Central memory CD8-positive, alpha-beta T cell (primary cell): Measurements from ENCODE around the gene USH1C.

ENCODE experiments used
- ATAC-seq: fragments of 150-1000 bp; cut with Tn5 transposase; replicated peaks from 2 replicates; pipeline ENCODE4 v1.10.0; 2022; ENCODE audit warnings: mild to moderate bottlenecking, moderate FRiP score, moderate number of reproducible peaks; ENCODE audit not compliant: poor library complexity, severe bottlenecking; ENCODE audit errors: extremely low read depth
- DNase-seq, 2 donors: peaks; one replicate each; pipeline ENCODE4 v3.0.0; 2021; ENCODE audit warnings: low spot score in 2 of 2
- H3K27ac Mint-ChIP-seq: one replicate; pipeline ENCODE4 v1.8.0; 2022; ENCODE audit warnings: low read depth, mild to moderate bottlenecking, moderate library complexity, mixed read lengths
- H3K27me3 Mint-ChIP-seq: one replicate; pipeline ENCODE4 v1.8.0; 2022; ENCODE audit warnings: mixed read lengths
- H3K36me3 Mint-ChIP-seq: one replicate; pipeline ENCODE4 v1.8.0; 2022; ENCODE audit warnings: mild to moderate bottlenecking, moderate library complexity, mixed read lengths; ENCODE audit not compliant: insufficient read depth
- H3K4me1 Mint-ChIP-seq: one replicate; pipeline ENCODE4 v1.8.0; 2022; ENCODE audit warnings: mixed read lengths
- H3K4me3 Mint-ChIP-seq: one replicate; pipeline ENCODE4 v1.8.0; 2022; ENCODE audit warnings: mild to moderate bottlenecking, moderate library complexity, mixed read lengths
- H3K9me3 Mint-ChIP-seq: one replicate; pipeline ENCODE4 v1.8.0; 2022; ENCODE audit warnings: mixed read lengths

Gene USH1C

DNA sequence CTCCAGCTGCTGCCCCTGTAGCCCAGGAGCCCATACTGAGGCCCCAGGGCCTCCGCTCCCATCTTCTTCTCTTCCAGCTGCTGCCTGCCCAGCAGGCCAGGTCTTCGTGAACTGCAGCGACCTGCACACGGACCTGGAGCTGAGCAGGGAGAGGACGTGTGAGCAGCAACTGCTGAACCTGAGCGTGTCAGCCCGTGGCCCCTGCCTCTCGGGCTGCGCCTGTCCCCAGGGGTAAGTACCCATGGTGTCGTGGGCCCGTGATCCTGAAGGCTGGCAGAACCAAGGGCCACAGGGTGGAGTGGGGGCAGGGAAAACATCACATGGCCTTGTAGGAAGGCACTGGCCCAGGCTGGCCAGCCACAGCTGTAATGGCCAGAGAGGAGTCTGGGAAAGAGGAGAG, 34.1 kb upstream of the USH1C start:
- Mint-ChIP-seq H3K27ac (no peak overlapping the region), H3K9me3 (no peaks in the 10 kb centered on the region)
- ATAC-seq = no peak

DNA sequence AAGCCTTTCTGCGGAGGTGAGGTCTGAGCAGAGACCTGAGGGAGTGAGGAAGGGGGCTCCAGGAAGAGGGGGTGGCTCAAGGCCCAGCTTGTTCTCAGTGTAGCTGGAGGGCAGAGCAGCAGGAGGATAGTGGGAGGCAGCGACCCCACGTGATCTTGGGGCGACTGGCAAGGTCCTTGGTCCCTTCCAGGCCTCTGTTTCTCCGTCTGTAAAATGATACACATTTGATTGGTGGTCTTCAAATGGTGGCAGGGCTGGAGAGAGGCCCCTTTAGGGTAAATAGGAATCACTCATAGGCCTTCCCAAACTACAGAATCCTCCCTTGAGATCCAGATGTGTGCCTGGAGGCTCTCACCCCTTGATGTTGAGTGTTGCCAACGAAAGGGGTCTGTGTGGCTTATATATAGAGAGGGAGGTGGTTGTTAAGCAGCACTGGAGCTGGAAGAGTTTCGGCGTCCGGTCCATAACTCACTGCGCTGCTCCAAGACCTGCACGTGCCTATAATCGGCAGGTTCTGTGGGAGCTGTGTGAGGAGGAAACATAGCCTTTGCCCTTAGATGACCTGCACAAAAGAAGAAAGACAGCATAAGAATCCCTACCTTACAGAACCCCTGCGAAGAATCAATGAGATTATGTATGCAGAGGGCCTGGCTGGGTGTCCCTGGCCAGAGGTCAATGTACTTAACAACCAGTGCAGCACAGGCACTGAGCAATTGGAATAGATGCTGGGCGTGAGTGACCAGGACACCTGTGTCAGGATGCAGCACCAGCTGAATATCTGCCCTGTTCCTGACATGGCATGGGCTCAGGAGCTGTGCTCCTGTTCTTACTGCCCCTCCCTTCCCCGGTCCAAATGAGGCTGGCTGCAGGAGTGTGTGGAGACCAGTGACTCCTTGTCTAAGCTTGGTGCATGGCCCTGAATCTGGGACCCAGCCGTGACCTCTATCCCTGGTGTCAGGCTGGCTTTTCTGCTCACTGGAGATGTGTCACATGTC, 31.5 kb upstream of the USH1C start:
- Mint-ChIP-seq H3K4me1 (no peaks in the 10 kb centered on the region), H3K36me3 (no peaks in the 10 kb centered on the region), H3K4me3 (no peak overlapping the region), H3K27me3 (peaks cover 47% of the 10 kb centered on the region), H3K27ac (no peak overlapping the region), H3K9me3 (no peaks in the 10 kb centered on the region)
- ATAC-seq (no peak), DNase-seq (no peak)

More for the DNA sequence above, 34.1 kb upstream of the USH1C start:
- Mint-ChIP-seq H3K27me3 (peaks cover 41% of the 10 kb centered on the region), H3K4me3 (no peak overlapping the region), H3K4me1 (no peaks in the 10 kb centered on the region), H3K36me3 (no peaks in the 10 kb centered on the region)
- DNase-seq = no peak

DNA sequence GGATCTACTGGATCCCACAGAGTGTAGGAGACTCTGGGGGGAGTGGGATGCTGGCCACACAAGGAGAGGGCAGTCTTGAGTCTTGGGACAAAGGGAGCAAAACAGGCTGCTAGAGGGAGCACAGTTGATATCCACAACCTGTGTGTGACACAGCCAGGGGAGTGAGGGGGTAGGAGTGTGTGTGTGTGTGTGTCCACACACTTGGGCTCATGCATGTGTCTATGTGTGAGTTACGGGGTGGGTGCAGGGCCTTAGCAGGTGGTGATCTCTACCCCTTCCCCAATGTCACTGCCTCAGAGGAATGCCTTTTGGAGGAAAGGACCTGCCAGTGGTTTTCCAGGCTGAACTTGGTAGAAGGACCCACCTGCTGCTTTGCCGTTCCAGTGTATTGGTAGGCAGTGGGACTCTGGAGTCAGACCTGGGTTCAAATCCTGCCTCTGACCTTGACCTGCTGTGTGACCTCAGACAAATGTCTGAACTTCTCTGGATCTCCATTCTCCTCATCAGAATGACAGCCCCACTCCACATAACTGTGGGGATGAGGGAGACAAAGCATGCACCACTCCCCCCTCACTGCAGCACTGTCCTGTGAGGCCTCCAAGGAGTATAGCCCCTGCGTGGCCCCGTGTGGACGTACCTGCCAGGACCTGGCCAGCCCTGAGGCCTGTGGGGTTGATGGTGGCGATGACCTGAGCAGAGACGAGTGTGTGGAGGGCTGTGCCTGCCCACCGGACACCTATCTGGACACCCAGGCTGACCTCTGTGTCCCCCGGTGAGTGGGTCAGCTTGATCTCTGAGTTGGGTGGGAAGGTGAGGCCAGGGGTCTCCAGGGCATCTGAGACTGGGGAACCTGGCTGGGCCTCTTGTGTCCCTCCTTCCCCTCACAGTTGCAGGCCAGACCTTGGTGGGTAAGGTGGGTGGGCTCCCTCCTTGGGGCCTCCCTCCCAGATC, 30.2 kb upstream of the USH1C start:
- Mint-ChIP-seq H3K36me3 (no peaks in the 10 kb centered on the region), H3K4me3 (no peak overlapping the region), H3K4me1 (no peaks in the 10 kb centered on the region), H3K27me3 (peaks cover 47% of the 10 kb centered on the region), H3K27ac (no peak overlapping the region), H3K9me3 (no peaks in the 10 kb centered on the region)
- ATAC-seq (no peak), DNase-seq (no peak)

DNA sequence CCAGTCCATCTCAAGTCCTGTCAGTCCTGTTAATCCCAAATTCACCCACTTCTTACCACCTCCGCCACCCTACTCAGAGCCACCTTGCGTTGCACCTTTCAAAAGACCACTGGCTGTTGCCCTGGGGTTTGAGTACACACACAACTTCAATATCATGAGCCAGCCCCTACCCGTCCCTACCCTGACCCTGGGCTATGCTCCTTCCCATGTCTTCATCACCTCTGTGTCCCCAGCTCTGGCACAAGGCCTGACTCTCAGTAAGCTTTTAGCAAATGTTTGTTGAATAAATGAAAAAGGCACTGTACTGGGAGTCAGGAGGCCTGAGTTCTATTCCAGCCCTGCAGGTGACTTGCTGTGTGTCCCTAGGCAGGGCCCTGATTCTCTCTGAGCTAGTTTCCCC, 29.3 kb upstream of the USH1C start:
- Mint-ChIP-seq H3K27ac (no peak overlapping the region), H3K27me3 (peaks cover 45% of the 10 kb centered on the region), H3K36me3 (no peaks in the 10 kb centered on the region), H3K4me3 (no peak overlapping the region), H3K4me1 (no peaks in the 10 kb centered on the region), H3K9me3 (no peaks in the 10 kb centered on the region)
- no peak for ATAC-seq
- no peak for DNase-seq

DNA sequence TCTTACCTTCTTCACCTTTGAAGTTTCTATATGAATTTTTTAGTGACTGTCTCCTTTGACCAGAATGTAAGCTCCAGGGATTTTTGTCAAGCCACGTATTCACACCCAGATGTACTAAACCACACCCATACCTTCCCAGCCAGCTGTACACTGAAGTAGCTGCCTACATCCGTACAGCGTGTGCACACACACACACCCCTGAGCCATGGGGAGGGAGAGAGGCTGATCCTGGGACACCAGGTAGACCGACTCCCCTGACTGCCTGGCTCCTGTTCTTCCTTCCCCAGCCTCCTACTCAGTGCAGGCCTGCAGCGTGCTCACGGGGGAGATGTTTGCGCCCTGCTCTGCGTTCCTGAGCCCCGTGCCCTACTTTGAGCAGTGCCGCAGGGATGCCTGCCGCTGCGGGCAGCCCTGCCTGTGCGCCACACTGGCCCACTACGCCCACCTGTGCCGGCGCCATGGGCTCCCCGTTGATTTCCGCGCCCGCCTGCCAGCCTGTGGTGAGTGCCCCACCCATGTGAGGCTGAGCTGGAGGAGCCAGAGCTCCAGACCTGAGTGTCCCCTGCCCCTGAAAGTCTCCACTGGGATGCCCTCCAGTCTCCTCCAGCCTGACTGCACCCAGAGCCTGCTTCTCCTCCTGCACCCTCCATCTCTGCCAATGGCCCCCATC, 28.7 kb upstream of the USH1C start:
- Mint-ChIP-seq H3K9me3 (no peaks in the 10 kb centered on the region), H3K27ac (no peak overlapping the region), H3K4me1 (no peaks in the 10 kb centered on the region), H3K27me3 (peaks cover 39% of the 10 kb centered on the region), H3K36me3 (no peaks in the 10 kb centered on the region), H3K4me3 (no peak overlapping the region)
- ATAC-seq = no peak
- no peak for DNase-seq

DNA sequence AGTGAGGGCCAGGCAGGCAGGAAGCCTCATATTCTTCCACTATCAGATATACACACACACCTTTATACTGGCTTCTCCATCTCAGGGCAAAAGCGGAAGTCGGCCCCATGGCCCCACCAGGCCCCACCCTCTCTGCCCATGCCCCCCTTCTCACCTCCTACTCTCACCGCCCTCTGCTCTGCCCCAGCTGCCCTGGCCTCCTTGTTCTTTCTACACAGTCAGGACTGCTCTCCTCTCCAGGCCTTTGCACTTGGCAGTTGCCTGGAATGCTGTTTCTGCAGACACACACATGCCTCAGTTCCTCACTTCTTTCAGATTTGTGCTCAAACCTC, 28.1 kb upstream of the USH1C start:
- Mint-ChIP-seq H3K36me3 (no peaks in the 10 kb centered on the region), H3K4me3 (no peak overlapping the region), H3K9me3 (no peaks in the 10 kb centered on the region), H3K27ac (no peak overlapping the region), H3K27me3 (peaks cover 33% of the 10 kb centered on the region), H3K4me1 (no peaks in the 10 kb centered on the region)
- ATAC-seq (no peak), DNase-seq (no peak)

DNA sequence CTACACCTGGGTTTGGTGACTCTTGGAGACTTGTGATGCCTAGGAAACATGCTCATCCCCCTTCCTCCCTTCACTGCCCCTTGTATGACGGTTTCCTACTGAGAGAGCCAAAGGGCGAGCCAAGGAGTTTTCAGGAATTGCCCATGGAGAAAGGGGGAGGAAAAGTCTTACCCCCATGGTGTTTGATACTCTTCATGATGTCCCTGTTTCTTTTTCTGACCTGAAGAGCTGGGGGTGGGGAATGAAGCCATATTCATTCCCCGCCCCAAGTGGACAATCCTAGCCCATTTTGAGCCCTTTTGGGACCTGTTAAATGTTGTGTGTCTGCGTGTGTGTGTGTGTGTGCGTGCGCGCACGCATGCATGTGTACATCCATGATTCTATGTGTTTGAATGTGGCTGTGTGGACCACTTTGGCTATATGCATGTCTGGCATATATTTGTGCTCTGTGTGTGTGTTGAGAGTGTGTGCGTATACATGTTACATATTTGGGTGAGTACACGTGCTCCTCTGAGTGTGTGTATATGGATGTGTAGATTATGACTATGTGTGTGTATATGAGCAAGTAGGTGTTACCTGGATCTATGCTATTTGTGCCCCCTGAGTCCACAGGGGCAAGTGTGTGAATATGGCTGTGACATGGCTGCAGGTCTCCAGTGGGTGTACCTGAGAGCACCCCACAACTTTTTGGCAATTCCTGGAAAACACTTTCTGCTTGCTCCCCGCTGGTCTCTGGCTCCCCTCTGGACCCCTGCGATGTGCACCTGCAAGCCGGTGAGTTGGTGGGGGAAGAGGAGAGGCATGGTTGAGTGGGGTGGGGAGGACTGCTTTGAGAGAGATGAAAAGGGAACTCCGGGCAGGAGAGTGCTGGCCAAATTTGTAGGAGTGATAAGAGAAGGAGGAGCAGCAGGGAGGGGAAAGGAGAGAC, 27.5 kb upstream of the USH1C start:
- no peak overlapping the region for H3K4me3 Mint-ChIP-seq
- peaks cover 27% of the 10 kb centered on the region for H3K27me3 Mint-ChIP-seq
- no peak overlapping the region for H3K27ac Mint-ChIP-seq
- H3K9me3 Mint-ChIP-seq = no peaks in the 10 kb centered on the region
- no peaks in the 10 kb centered on the region for H3K4me1 Mint-ChIP-seq
- ATAC-seq (no peak), DNase-seq (no peak)
- H3K36me3 Mint-ChIP-seq = no peaks in the 10 kb centered on the region

DNA sequence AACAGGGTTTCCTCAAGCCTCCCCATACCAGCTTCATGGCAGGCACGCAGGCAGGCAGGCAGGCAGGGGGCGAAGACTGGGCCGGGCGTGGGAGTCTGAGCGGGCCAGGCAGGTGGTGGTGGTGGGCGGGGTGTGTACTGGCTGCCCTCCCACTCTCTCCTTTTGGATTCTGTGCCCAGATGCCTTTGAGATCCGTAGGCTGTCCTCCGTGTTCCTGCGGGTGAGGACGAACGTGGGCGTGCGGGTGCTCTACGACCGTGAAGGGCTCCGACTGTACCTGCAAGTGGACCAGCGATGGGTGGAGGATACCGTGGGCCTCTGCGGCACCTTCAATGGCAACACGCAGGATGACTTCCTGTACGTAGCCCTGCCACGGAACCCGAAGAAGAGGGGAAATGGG, 25.8 kb upstream of the USH1C start:
- Mint-ChIP-seq H3K4me1 (no peaks in the 10 kb centered on the region), H3K9me3 (no peaks in the 10 kb centered on the region), H3K27ac (no peak overlapping the region), H3K36me3 (no peaks in the 10 kb centered on the region), H3K4me3 (no peak overlapping the region), H3K27me3 (peaks cover 21% of the 10 kb centered on the region)
- DNase-seq (peak in 1 of 2 donors; percentile 4), ATAC-seq (no peak)

DNA sequence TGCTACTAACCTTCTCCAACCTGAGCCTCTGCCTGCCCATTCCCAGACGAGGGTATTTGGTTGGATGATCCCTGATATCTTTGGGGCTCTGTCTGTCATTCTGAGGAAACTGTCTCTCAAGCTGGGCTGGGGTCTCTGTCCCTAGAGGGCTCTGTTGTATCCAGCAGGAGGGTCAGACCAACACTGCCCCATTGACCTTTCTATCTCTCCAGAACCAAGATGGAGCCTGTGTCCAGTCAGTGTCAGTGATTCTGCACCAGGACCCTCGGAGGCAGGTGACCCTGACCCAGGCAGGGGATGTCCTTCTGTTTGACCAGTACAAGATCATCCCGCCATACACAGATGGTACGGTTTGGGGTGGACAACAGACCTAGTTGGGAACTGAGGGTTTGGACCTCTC, 24.7 kb upstream of the USH1C start:
- no peaks in the 10 kb centered on the region for H3K4me1 Mint-ChIP-seq
- no peak overlapping the region for H3K4me3 Mint-ChIP-seq
- ATAC-seq (no peak), DNase-seq (no peak)
- H3K27ac Mint-ChIP-seq = no peak overlapping the region
- H3K9me3 Mint-ChIP-seq = no peaks in the 10 kb centered on the region
- H3K27me3 Mint-ChIP-seq = peaks cover 12% of the 10 kb centered on the region
- H3K36me3 Mint-ChIP-seq = no peaks in the 10 kb centered on the region

DNA sequence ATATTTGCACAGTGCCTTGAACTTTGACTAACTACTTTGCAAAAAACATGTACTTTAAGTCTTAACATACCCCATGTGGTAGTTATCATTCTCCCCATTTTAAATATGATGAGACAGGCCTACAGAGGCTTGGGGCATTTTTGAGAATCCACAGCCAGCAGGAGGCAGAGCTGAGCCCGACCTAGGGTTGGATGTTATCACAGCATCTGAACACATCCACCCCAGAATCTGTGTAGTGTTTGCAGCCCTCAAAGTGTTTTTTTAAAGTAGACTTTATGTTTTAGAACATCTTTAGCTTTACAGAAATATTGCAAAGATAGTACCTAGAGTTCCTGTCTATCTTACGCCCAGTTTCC, 20.4 kb upstream of the USH1C start:
- no peaks in the 10 kb centered on the region for H3K36me3 Mint-ChIP-seq

DNA sequence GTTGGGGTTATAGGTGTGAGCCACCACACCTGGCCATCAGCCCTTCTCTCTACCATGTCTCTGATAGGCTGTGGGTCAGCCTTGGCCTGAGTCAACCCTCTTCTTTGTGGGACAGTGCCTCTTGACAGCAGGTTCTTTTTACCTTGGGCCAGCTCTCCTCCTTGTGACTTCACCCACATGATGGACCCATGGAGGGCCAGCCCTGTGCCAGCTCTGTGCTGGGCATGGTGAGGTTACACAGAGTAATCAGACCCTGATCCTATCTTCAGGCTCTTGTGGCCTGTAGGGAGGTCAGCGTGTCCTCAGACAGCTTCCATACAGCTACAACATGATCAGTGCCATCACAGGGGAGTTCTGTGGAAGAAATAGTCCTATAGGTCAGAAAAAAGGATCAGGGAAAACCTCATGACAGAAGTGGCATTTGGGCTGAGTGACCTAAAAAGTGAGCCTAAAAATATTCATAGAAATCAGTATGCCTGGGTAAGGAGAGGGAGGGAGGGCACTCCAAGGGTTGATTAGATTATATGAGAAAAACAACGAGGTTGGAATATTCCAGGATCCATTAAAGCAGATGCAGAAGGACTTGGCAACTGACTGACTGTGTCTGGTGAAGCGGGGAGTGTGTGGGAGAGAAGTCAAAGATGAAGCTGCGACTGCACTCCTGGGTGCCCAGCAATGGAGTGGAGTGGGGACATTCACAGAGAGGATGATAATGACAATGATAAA, 19.9 kb upstream of the USH1C start:
- no peak for DNase-seq
- no peak overlapping the region for H3K4me3 Mint-ChIP-seq
- no peaks in the 10 kb centered on the region for H3K4me1 Mint-ChIP-seq
- H3K9me3 Mint-ChIP-seq = no peaks in the 10 kb centered on the region
- peaks cover 17% of the 10 kb centered on the region for H3K27me3 Mint-ChIP-seq
- no peaks in the 10 kb centered on the region for H3K36me3 Mint-ChIP-seq
- ATAC-seq = no peak
- no peak overlapping the region for H3K27ac Mint-ChIP-seq

More for the DNA sequence above, 20.4 kb upstream of the USH1C start:
- ATAC-seq (no peak), DNase-seq (no peak)
- Mint-ChIP-seq H3K9me3 (no peaks in the 10 kb centered on the region), H3K27ac (no peak overlapping the region), H3K27me3 (peaks cover 11% of the 10 kb centered on the region), H3K4me1 (no peaks in the 10 kb centered on the region), H3K4me3 (no peak overlapping the region)
